Activated CD4-positive, alpha-beta T cell treated with anti-CD3 and anti-CD28 coated beads, Interleukin-2, amount 10 ng/mL, durations not matched to agents 24 days and 14 days (primary cell): Measurements from ENCODE around the gene POTEF. TPM values are rescaled to one million over a fixed set of nuclear protein-coding genes. Genes with fewer than 3 reads are reported as not detected.
"Not testable (repeated sequence)": the region's sequence is repeated elsewhere in the genome, so short reads cannot be mapped to it uniquely, and the experiment has no call there.

Experiments
- DNase-seq: peaks from one replicate; pipeline ENCODE4 v3.0.0; 2022
- H3K27ac Mint-ChIP-seq: one replicate; pipeline ENCODE4 v1.8.0; 2022; ENCODE audit warnings: mild to moderate bottlenecking, mixed read lengths
- H3K27me3 Mint-ChIP-seq: one replicate; pipeline ENCODE4 v1.8.0; 2022; ENCODE audit warnings: mixed read lengths
- H3K36me3 Mint-ChIP-seq: one replicate; pipeline ENCODE4 v1.8.0; 2022; ENCODE audit warnings: low read depth, mild to moderate bottlenecking, mixed read lengths
- H3K4me1 Mint-ChIP-seq: one replicate; pipeline ENCODE4 v1.8.0; 2021; ENCODE audit warnings: mixed read lengths
- H3K4me3 Mint-ChIP-seq: one replicate; pipeline ENCODE4 v1.8.0; 2022; ENCODE audit warnings: mild to moderate bottlenecking, moderate library complexity, mixed read lengths
- H3K9me3 Mint-ChIP-seq: one replicate; pipeline ENCODE4 v1.8.0; 2021; ENCODE audit warnings: mixed read lengths
- intact Hi-C: fragments of 100-400 bp; cut with micrococcal nuclease; formaldehyde crosslinking; loops from one replicate; pipeline ENCODE4 v1.15.1; 2023
- total RNA-seq: library from RNA; stranded (reverse); gene quantifications from 2 replicates; pipeline ENCODE4 v1.2.3, GENCODE V29; 2022

The POTEF gene
- total RNA-seq, 1 donor from 2014 or later = not detected

DNA sequence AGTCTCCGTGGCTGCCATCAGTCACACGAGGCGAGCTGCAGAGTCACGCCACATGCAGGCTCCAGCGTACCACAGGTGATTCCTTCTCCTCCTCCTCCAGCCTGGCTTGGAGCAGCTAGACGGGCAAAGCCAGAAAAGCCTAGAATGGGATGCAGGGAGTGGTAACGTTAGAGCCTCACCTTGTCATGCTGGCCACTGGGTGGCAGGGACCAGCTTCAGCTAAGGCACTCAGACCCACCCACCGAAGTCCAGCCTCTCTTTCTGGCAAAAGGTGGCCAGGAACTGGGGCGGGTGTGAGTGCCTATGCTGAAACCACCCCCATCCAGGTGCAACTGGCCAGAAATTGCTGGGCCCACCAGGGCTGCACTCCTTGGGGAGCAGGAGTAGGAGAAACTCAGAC, 1.3 kb downstream of the POTEF start:
- H3K27ac Mint-ChIP-seq, H3K9me3 Mint-ChIP-seq, intact Hi-C loops, H3K4me1 Mint-ChIP-seq, H3K27me3 Mint-ChIP-seq, DNase-seq, H3K36me3 Mint-ChIP-seq, H3K4me3 Mint-ChIP-seq: not testable (repeated sequence)

DNA sequence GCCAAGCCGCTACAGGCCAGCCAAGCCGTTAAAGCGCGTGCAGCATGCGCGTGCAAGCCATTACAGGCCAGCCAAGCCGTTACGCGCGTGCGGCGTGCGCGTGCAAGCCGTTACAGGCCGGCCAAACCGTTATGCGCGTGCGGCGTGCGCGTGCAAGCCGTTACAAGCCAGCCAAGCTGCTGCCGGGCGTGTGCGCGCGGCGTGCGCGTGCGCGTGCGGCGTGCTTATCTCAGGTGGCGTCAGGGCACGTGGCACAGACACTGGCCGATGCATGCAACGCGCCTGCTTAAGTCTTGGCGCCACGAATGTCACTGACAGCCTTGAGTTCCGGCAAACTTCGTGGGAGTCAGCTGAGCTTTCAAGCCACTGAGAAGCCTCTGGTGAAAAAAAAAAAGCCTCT, 8.1 kb downstream of the POTEF start:
- H3K9me3 Mint-ChIP-seq, H3K27ac Mint-ChIP-seq, H3K4me1 Mint-ChIP-seq, H3K27me3 Mint-ChIP-seq, H3K4me3 Mint-ChIP-seq, intact Hi-C loops, DNase-seq, H3K36me3 Mint-ChIP-seq: not testable (repeated sequence)

DNA sequence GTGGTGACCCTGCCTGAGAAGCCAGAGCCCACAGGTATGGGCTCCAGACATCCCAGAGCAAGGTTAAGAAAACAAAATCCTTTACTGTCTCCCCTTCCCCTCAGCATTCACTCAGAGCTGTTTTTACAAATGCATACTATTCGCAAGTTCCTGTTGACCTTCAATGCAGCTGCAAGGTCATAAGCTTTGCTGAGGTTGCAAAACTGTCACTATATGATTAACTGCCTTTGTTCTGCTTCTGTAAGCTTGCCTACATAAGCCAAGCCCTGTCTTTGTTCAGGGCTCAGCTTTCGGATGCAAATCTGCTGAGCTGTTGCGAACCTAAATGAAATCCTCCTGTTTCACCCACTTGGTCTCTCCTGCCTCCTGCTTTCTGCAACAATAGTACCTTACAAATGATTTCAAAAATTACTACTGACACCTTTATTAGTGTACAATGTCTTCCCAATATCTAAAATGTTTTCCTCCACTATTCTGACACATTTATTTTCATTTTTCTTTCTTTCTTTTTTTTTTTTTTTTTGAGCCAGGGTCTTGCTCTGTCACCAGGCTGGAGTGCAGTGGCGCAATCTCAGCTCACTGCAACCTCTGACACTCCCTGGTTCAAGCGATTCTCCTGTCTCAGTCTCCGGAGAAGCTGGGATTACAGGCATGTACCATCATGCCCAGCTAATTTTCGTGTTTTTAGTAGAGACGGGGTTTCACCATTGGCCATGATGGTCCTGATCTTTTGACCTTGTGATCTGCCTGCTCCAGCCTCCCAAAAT, 26.2 kb downstream of the POTEF start:
- H3K4me3 Mint-ChIP-seq, H3K36me3 Mint-ChIP-seq, H3K9me3 Mint-ChIP-seq, H3K27ac Mint-ChIP-seq, H3K4me1 Mint-ChIP-seq, intact Hi-C loops, DNase-seq, H3K27me3 Mint-ChIP-seq: not testable (repeated sequence)

DNA sequence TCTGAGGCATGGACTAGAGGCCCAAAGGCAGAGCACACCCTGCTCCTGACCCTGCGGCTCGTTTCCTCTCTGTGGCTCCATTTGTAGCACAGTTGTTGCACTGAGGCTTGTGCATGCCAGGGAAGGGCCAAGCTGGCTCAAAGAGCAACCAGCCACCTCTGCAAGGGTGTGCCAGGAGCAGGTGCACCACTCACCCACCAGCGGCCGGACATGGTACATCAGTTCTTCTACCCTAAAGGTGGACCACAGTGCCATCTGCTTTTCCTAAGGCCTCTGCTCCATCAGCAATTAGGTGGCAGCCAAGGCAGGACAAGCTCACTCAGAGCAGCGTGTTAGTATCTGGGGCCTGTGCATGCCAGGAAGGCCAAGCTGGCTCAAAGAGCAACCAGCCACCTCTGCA, 66.4 kb downstream of the POTEF start:
- H3K36me3 Mint-ChIP-seq, H3K9me3 Mint-ChIP-seq, H3K27me3 Mint-ChIP-seq, H3K4me1 Mint-ChIP-seq, H3K4me3 Mint-ChIP-seq, H3K27ac Mint-ChIP-seq, intact Hi-C loops: not testable (repeated sequence)
- peak; percentile 44 for DNase-seq

DNA sequence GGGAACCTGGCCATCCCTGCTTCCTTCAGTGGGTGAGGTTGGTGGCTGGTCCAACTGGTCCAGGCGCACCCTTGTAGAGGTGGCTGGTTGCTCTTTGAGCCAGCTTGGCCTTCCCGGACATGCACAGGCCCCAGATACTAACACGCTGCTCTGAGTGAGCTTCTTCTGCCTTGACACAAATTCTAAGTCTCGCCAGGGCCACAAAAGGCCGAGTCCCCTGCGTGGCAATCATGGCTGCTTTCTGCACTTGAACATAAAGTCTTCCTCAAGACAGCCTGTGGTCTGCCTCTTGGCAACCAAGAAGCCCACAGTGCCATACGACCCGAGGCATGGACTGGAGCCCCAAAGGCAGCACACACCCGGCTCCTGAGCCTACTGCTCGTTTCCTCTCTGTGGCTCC, 69.0 kb downstream of the POTEF start:
- H3K9me3 Mint-ChIP-seq, H3K36me3 Mint-ChIP-seq, H3K4me1 Mint-ChIP-seq, H3K27me3 Mint-ChIP-seq, DNase-seq, H3K4me3 Mint-ChIP-seq, intact Hi-C loops, H3K27ac Mint-ChIP-seq: not testable (repeated sequence)

DNA sequence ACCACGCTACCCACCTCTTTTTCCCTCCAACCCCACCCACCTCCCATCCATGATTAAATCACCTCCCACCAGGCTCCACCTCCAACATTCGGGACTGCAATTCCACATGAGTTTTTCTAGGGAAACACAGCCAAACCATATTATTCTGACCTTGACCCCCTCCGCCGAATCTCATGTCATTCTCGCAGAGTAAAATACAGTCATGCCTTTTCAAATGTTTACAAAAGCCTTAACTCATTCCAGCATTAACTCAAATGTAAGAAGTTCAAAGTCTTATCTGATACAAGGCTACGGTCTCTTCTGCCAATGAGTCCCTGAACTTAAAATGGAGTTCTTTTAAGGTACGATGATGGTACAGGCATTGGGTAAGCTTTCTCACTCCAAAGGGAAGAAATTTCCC, 72.7 kb downstream of the POTEF start:
- not testable (repeated sequence) for H3K36me3 Mint-ChIP-seq, H3K4me3 Mint-ChIP-seq

DNA sequence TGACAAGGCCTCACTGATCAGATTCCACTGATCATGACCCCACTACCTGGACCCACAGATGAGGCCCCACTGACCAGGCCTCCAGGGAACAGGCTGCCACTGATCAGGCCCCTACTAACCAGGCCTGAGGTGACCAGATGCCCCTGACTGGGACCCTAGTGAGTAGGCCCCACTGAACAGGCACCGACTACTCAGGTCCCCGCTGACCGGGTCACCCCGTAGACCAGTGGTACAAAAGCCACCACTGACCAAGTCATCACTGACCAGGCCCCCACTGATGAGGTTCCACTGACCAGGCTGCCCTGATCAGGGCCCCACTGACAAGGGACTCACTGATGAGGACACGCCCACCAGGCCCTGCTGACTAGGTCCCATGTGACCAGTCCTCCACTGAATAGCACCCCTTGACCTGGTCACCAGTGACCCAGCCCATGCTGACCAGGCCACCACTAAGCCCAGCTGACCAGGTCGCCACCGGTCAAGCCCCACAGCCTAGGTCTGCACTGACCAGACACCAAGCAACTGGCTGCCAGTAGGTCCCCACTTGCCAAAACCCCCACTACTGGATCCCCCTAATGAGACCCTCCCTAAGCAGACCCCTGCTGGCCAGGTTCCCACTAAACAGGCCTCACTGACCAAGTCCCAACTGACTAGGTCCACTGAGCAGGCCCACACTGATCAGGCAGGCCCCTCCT, 75.7 kb downstream of the POTEF start:
- H3K4me1 Mint-ChIP-seq, DNase-seq, H3K27ac Mint-ChIP-seq, intact Hi-C loops, H3K9me3 Mint-ChIP-seq, H3K36me3 Mint-ChIP-seq, H3K27me3 Mint-ChIP-seq, H3K4me3 Mint-ChIP-seq: not testable (repeated sequence)

More for the DNA sequence above, 72.7 kb downstream of the POTEF start:
- H3K9me3 Mint-ChIP-seq, H3K4me1 Mint-ChIP-seq, H3K27me3 Mint-ChIP-seq, H3K27ac Mint-ChIP-seq, intact Hi-C loops, DNase-seq: not testable (repeated sequence)

DNA sequence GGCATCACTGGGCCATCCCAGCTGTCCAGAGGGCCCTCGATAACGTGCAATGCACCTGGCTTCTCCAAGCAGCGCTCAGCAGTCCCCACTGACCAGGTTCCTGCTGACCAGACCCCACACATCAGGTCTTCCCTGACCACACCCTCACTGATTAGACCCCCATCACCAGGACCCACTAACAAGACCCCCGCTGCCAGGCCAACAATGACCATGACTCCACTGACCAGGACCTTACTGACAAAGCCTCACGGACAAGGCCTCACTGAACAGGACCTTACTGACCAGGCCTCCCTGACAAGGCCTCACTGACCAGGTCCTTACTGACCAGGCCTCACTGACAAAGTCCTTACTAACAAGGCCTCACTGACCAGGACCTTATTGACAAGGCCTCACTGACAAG, 76.6 kb downstream of the POTEF start:
- not testable (repeated sequence) for H3K4me3 Mint-ChIP-seq, DNase-seq, H3K27ac Mint-ChIP-seq

DNA sequence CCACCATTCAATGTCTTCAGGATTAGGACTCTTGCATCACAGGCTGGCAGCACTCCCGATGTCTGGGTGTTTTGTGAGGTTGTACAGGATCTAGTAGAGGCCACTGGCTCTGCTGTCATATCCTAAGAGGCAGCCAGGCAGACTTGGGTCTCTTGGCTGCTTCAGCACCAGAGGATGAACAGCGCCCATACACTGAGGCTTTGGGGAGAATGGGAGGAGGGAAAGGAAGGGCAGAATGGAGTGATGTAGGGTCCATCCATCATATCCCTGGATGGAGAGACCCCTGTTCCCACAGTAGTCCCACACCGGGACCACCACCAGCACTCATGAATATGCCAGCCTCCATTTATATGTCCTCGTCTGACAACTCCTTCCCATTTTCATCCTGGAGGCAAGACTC, 80.6 kb downstream of the POTEF start:
- DNase-seq, H3K27me3 Mint-ChIP-seq, H3K4me1 Mint-ChIP-seq, H3K9me3 Mint-ChIP-seq, H3K4me3 Mint-ChIP-seq, H3K27ac Mint-ChIP-seq, H3K36me3 Mint-ChIP-seq, intact Hi-C loops: not testable (repeated sequence)

More for the DNA sequence above, 76.6 kb downstream of the POTEF start:
- H3K9me3 Mint-ChIP-seq, H3K4me1 Mint-ChIP-seq, H3K36me3 Mint-ChIP-seq, H3K27me3 Mint-ChIP-seq, intact Hi-C loops: not testable (repeated sequence)

DNA sequence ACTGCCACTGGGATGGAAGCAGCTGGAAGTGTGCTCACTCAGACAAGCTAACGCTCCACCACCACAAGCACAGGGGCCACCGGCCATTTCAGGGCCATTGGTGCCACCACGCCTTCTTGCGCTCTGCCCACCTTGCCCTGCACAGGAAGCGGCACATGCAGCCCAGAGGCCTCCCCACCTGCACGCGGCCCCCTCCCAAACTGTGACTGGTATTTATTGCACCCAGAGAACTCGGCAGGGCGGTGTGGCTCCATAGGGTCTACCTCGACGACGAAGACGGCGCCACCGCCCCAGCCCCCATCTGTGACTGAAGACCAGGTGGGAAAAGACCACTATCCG, 90.8 kb downstream of the POTEF start:
- H3K27ac Mint-ChIP-seq, H3K4me3 Mint-ChIP-seq, H3K36me3 Mint-ChIP-seq, intact Hi-C loops, H3K27me3 Mint-ChIP-seq, H3K9me3 Mint-ChIP-seq, H3K4me1 Mint-ChIP-seq, DNase-seq: not testable (repeated sequence)

DNA sequence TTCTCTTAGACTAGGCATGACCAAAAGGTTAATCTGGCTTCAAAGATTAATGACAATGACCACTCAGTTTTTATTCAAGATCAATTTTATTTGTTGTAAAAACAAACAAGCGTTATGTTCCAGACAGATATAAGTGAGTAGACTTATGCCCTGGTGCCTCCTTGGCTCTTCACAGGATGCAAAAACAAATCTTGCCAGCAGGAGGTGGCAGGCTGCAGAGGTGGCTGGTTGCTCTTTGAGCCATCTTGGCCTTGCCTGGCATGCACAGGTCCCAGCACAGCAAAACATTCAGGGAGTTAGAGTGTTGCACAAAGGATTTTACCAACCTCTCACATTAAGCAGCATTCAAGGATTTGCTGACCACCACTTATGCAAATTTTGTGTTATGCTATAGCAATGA, 103.1 kb downstream of the POTEF start:
- DNase-seq, H3K27me3 Mint-ChIP-seq, H3K36me3 Mint-ChIP-seq, H3K9me3 Mint-ChIP-seq, H3K4me3 Mint-ChIP-seq, H3K4me1 Mint-ChIP-seq, intact Hi-C loops, H3K27ac Mint-ChIP-seq: not testable (repeated sequence)

Other genes with a start within 250 kb of the POTEF start
- not detected in 2 replicates for gene RAB6C, start 149.6 kb downstream of the POTEF start, total RNA-seq
- gene CCDC74B, start 15.9 kb upstream of the POTEF start, total RNA-seq = 1.2 and 1.4 TPM in 2 replicates
- gene SMPD4, start 52.4 kb upstream of the POTEF start, total RNA-seq = 86.0 and 91.1 TPM in 2 replicates
- 312 and 329 TPM in 2 replicates for gene MZT2B, start 53.0 kb upstream of the POTEF start, total RNA-seq
- gene TUBA3E, start 69.2 kb upstream of the POTEF start, total RNA-seq = not detected in 2 replicates
- gene IMP4, start 213.7 kb upstream of the POTEF start, total RNA-seq = 177 and 178 TPM in 2 replicates
- 61.7 and 61.9 TPM in 2 replicates for gene PTPN18, start 226.8 kb upstream of the POTEF start, total RNA-seq